HS-27A (cell line): Measurements from ENCODE around the gene ACTN4.

Source experiments
- DNase-seq: peaks from one replicate; pipeline ENCODE4 v3.0.0-alpha.2; 2012; ENCODE audit warnings: low read depth, missing footprints

Gene ACTN4

DNA sequence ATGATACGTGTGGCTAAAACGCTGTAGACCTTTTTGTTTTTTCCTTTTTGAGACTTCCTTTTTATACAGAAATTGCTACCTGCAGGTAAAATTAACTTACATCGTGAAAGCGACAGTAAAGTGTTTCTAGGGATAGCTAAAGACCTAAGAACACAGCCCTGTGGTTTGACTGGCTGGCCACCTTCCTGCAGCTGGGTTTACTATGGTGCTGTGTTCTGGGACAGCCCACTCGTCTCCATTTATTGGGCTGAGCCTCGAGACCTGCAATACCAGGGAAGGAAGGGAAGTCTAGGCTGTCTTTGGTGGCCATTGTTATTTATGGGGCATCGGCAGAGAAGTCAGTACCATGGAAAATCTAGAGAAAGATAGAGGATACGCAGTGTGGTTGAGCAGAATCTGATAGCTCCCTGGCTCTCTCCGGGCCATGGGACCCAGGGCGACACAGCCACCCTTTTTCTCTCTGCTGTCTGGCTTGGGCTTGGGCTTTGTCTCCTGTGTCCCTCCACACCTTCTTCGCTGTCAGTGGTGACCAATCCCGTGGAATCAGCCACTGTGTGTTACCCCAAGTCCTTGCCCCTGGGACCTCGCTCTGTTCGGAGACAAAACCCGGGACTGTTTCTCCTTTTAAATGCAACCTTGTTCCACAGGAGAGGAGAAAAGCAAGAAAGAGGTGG, 30.9 kb downstream of the ACTN4 start:
- DNase-seq = no peak

GRCh38 chr19:38678891-38679494, 31.5 kb downstream of the ACTN4 start:
- no peak for DNase-seq

DNA sequence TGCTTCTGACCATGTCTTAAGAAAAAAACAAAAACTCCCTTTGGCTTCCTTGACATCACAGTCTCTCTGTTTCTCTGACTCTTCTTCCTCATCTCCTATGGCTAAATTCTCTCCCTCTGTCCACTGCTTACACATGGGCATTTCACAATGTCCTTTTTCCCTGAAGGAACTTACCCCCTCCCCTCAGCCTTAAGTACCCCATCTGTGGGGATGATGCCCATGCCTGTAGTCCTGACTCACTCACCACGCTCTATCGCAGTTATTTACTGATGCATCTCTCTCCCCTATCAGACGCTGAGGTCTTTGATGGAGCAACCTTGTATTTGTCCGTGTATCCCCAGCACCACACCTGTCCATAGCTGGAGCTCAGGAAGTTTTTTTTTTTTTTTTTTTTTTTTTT, 32.4 kb downstream of the ACTN4 start:
- DNase-seq = no peak

- no peak for DNase-seq
Observed at GRCh38 chr19:38682195-38682867, 34.9 kb downstream of the ACTN4 start.

DNA sequence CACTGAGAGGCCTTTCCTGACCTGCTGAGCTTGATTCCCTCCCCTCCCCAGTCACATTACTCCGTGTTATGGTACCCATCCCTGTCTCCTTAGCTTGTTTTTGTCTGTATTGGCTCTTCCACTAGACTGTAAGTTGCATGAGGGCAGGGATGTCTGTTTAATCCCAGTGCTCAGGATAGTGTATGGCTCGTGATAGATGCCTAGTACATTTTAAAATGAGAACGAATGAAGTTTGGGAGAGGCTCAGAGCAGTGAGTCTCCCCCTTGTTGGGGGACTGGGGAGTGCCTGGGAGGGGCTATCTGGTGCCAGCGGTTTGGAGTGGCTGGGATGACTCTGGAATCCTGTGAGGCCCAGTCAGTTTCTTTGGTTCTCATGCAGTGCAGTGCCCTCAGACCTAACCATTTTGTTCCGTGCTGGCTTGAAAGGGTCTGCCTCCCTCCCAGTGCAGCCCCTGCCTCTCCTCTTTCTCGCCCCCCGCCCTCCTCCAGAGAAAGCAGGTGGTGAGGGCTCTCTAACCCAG, 35.5 kb downstream of the ACTN4 start:
- no peak for DNase-seq

GRCh38 chr19:38683393-38684077, 36.1 kb downstream of the ACTN4 start:
- peak; percentile 98 for DNase-seq

- DNase-seq = peak; percentile 96
Observed at GRCh38 chr19:38684078-38684861, 36.8 kb downstream of the ACTN4 start.

GRCh38 chr19:38684862-38685665, 37.6 kb downstream of the ACTN4 start:
- DNase-seq = no peak

GRCh38 chr19:38685666-38686529, 38.4 kb downstream of the ACTN4 start:
- no peak for DNase-seq

DNA sequence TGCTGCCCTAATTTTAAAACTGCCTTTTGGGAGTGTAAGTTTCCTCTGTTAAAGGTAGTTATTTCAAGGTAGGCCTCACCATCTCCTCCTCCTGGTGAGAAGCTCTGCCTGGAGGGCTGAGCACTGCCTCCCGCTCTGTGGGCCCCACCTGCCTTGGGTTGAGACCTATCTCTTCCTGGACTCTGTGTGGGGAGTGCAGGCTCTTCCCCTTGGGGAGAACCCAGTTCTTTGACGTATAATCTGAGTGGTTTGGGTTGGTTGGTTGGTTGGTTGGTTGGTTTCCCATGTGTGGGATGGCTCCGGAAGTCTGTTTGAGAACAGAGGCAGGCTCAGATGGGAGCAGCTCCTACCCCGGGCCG, 39.1 kb downstream of the ACTN4 start:
- no peak for DNase-seq

GRCh38 chr19:38687837-38688378, 40.5 kb downstream of the ACTN4 start:
- no peak for DNase-seq

DNA sequence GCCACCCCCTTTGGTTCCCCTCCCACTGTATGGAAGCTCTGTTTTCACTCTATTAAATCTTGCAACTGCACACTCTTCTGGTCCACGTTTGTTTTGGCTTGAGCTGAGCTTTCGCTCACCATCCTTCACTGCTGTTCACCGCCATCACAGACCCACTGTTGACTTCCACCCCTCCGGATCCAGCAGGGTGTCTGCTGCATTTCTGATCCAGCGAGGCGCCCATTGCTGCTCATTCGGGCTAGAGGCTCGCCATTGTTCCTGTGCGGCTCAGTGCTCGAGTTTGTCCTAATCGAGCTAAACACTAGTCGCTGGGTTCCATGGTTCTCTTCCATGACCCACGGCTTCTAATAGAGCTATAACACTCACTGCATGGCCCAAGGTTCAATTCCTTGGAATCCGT, 42.7 kb downstream of the ACTN4 start:
- no peak for DNase-seq

GRCh38 chr19:38690832-38691231, 43.4 kb downstream of the ACTN4 start:
- no peak for DNase-seq

- no peak for DNase-seq
Observed at GRCh38 chr19:38691938-38692457, 44.5 kb downstream of the ACTN4 start.

GRCh38 chr19:38692458-38693379, 45.3 kb downstream of the ACTN4 start:
- DNase-seq = no peak

DNA sequence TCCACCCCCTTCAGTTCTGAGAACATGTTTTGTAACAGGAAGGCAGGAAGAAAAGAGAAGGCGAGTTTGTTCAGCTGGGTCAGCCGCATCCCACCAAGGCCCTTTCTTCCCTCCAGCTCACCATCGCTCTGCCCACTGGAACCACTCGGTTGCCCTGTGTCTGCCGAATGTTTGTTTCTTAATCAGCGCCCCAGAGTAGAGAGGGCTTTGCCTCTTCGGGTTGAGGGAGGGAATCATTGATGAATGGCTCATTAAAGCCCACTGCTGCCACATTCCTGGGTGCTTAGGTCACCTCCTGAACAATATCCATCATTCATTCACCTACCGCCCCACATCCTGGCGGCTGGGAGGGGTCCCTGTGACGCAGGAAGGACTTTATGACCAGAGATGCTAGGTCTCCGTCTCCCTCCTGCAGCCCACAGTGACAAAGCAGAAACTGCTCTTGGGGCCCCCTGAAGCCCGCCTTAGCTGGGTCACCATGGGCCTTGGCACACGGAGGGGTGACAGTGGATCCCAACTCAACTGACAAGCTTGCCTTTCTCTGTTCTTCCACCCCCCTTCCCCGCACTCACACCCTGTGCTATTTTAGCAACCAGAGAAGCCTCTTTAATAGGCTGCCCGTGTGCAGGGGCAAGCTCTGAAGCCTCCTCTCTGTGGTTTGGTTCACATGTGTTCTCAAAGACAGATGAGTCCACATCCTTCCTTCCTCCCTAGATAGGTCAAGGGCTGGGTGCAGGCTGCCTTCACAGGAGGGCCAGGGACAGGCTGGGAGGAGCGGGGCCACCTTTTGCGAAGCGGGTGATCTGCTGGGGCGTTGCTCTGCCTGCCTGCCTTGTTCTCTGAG, 46.2 kb downstream of the ACTN4 start:
- peak; percentile 92 for DNase-seq

GRCh38 chr19:38695317-38695683, 47.9 kb downstream of the ACTN4 start:
- DNase-seq = no peak
